ENCODE measurements around the gene SPDL1.

SPDL1 gene

DNA sequence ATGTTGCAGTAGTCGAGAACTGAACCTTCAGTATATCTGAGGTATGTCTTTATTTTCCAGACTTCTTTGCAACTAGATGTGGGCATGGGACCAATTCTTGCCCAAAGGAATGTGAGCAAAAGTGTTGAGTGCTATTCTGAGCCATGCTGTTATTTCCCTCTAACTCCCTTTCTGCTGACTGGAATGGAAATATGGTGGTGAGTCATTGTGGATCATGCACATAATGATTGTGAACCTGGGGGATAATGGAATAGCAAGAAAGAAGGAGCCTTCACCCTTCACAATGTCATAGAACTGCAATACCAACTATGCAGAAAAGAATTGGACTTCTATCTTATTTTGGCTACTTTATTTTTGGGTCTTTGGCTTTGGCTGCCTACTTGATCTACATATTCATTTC lies 43.2 kb downstream of the SPDL1 start:
- H3K4me3 ChIP-seq (ENCODE audit: low read length) = no peak overlapping the region
- no peak for TF ChIP-seq CTCF (IDR thresholded peaks at IDR 0.05; ENCODE audit: insufficient read depth, low read depth, low read length, missing control alignments)
- DNase-seq (ENCODE audit: low read depth) = peak; percentile 71

DNA sequence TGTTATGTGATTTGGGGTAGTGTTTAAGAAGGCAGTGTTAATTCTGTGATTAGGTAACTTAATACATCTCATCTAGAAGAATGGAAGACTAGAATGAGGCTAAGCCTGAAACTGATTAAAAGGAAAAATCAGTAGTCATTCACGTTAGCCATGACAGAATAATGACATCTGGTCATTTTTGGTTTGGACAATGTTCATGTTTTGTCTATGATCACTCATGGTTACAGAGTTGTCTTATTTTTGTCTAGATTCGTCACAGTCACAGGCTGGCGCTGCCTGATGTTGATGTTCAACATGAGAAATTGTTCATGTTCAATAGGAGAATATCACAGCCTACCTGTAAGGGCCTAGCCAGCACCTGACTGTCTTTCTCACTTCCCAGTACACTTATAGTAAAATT lies 44.0 kb downstream of the SPDL1 start:
- H3K4me3 ChIP-seq (ENCODE audit: low read length) = no peak overlapping the region
- no peak for DNase-seq (ENCODE audit: low read depth)
- no peak for TF ChIP-seq CTCF (IDR thresholded peaks at IDR 0.05; ENCODE audit: insufficient read depth, low read depth, low read length, missing control alignments)

DNA sequence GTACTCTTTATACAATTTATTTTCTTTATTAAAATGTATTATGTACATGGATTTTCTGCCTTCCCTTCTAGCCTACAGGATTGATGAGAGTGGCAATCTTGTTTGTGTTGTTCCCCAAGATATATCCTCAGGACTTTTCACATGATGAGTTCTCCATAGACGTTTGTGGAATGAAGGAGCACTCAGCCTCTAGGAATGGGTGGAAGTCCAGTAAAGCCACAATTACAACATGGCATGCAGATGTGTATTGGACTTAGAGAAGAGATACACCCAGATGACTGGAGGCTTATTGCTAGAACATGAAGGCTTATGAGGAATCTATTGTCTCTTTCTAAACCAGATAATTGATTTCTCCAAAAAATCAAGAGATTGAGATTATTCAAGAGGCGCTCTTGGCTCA lies 45.3 kb downstream of the SPDL1 start:
- no peak overlapping the region for H3K4me3 ChIP-seq (ENCODE audit: low read length)
- DNase-seq (ENCODE audit: low read depth) = no peak
- TF ChIP-seq CTCF (IDR thresholded peaks at IDR 0.05; ENCODE audit: insufficient read depth, low read depth, low read length, missing control alignments) = no peak

DNA sequence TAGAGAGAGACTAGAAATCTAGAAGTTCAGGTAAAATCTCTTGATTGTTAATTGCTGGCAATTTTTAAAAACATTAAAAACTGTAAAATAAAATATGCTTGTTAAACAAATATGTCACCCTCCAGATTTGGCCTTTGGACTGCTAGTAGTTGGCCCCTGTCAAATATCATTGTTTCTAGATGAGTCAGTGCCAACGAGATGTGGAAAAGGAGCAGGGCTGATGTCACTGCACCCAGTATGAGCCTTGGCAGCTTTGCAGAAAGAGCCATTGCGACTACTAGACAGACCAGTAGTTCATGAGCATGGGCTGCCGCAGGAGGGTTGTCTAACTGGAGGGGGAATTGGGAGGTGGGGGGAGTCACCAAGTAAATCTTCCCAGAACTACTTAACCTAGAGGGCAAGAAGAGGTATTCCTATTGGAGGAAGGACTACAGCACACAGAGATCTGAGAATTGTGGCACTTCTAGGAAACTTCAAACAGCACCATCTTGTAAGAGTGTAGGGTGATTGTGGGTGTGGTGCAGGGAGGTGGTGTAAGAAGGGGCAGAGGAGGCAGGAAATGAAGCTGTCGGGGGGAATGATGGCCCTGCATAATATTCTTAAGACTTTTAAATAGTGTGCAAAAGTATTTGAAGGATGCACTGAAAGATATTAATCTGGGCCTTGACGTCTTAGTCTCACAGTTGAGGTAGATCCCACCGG lies 46.4 kb downstream of the SPDL1 start:
- DNase-seq (ENCODE audit: low read depth) = peak; percentile 67
- no peak for TF ChIP-seq CTCF (IDR thresholded peaks at IDR 0.05; ENCODE audit: insufficient read depth, low read depth, low read length, missing control alignments)

DNA sequence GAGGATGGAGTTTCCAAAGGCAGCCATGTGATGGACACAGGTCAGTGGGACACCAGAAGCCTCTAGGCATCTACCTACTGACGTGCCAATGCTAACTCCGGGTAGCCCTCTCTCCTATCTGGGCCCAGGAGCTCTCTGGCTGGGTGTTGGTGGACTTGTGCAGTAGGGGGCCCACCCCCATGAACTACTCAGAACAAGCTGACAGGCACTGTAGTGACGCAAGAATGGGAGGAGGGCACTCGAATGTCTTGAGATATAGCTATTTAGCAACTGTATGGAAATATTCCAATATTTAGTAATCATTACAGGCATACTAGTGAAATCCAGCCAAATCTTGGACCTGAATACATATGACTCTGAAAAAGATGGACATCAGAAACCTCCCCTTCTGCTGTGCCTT lies 47.8 kb downstream of the SPDL1 start:
- no peak for DNase-seq (ENCODE audit: low read depth)
- TF ChIP-seq CTCF (IDR thresholded peaks at IDR 0.05; ENCODE audit: insufficient read depth, low read depth, low read length, missing control alignments) = no peak

More for the DNA sequence above, 46.4 kb downstream of the SPDL1 start:
- no peak overlapping the region for H3K4me3 ChIP-seq (ENCODE audit: low read length)

GRCh38 chr5:169632946-169633345 lies 49.4 kb downstream of the SPDL1 start:
- no peak overlapping the region for H3K4me3 ChIP-seq (ENCODE audit: low read length)
- DNase-seq (ENCODE audit: low read depth) = no peak
- TF ChIP-seq CTCF (IDR thresholded peaks at IDR 0.05; ENCODE audit: insufficient read depth, low read depth, low read length, missing control alignments) = no peak

More for the DNA sequence above, 47.8 kb downstream of the SPDL1 start:
- no peak overlapping the region for H3K4me3 ChIP-seq (ENCODE audit: low read length)

DNA sequence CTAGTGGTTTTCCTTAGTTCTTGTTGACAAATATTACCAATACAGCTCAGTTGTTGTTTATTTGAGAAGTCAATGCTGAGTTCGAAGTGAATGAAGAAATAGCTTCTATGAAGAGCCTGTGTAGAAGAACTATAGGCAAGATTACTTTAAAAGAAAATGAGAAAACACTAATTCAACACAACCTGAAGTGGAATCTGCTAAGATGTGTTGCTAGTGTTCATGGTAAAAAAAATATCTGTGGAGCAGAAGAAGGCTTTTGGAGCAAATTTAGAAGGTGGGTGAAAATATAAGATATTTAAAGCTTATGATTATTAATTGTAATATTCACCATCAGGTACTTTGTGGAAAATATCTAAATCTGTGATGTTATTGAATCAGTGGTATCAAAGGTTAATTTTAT lies 51.0 kb downstream of the SPDL1 start:
- no peak for DNase-seq (ENCODE audit: low read depth)
- no peak for TF ChIP-seq CTCF (IDR thresholded peaks at IDR 0.05; ENCODE audit: insufficient read depth, low read depth, low read length, missing control alignments)
- no peak overlapping the region for H3K4me3 ChIP-seq (ENCODE audit: low read length)
